ENCODE measurements around the gene UBL4B.

Gene UBL4B

GRCh38 chr1:110138956-110139355, 26.7 kb downstream of the UBL4B start (continued):
- TF ChIP-seq ELK4 (IDR thresholded peaks at IDR 0.05; ENCODE audit: borderline replicate concordance, low read depth, low read length) (no peak), ZBTB21 (tag by site-specific recombination; IDR thresholded peaks at IDR 0.05) (peak; percentile 64; the same call in 1 of the 2 replicates), PRDM1 (tag by site-specific recombination; IDR thresholded peaks at IDR 0.05) (peak; percentile 85), ZBTB17 (tag by site-specific recombination; IDR thresholded peaks at IDR 0.05) (peak; percentile 11; the same call in 1 of the 2 replicates), PATZ1 (tag by site-specific recombination; IDR thresholded peaks at IDR 0.05) (no peak), ZNF157 (tag by site-specific recombination; IDR thresholded peaks at IDR 0.05) (no peak), ZNF133 (tag by site-specific recombination; IDR thresholded peaks at IDR 0.05) (no peak), GLI2 (tag by site-specific recombination; IDR thresholded peaks at IDR 0.05; ENCODE audit: borderline replicate concordance, low read depth) (no peak), GLI4 (tag by site-specific recombination; IDR thresholded peaks at IDR 0.05) (no peak), ZNF335 (tag by site-specific recombination; conservative IDR thresholded peaks at IDR 0.05) (0 out of 2 replicates have a peak, but pooled peaks have one; percentile 35), HOXA7 (CRISPR knock-in tag; IDR thresholded peaks at IDR 0.05; ENCODE audit: borderline replicate concordance) (no peak), ZNF518A (tag by site-specific recombination; conservative IDR thresholded peaks at IDR 0.05; ENCODE audit: low read depth) (no peak), BCL6B (tag by site-specific recombination; IDR thresholded peaks at IDR 0.05) (no peak)

GRCh38 chr1:110144366-110144765, 32.1 kb downstream of the UBL4B start:
- TF ChIP-seq ZNF148 (tag by site-specific recombination; IDR thresholded peaks at IDR 0.05; ENCODE audit: borderline replicate concordance), result no peak
- TF ChIP-seq ZNF394 (tag by site-specific recombination; IDR thresholded peaks at IDR 0.05; ENCODE audit: borderline replicate concordance), result no peak
- TF ChIP-seq SCRT1 (tag by site-specific recombination; IDR thresholded peaks at IDR 0.05; ENCODE audit: borderline replicate concordance), result no peak
- TF ChIP-seq ZBTB1 (tag by site-specific recombination; IDR thresholded peaks at IDR 0.05), result no peak
- no peak for TF ChIP-seq ZNF26 (tag by site-specific recombination; IDR thresholded peaks at IDR 0.05)
- no peak for TF ChIP-seq ZNF157 (tag by site-specific recombination; IDR thresholded peaks at IDR 0.05)
- TF ChIP-seq ZNF621 (tag by site-specific recombination; IDR thresholded peaks at IDR 0.05), result no peak
- no peaks in the 10 kb centered on the region for H3K4me1 ChIP-seq (ENCODE audit: control insufficient read depth, insufficient read depth, low read length)
- no peak overlapping the region for H3K4me3 ChIP-seq (ENCODE audit: low read depth, low read length)
- H3K36me3 ChIP-seq (ENCODE audit: control insufficient read depth in 2 of 2, insufficient read depth in 1 of 2, low read length in 2 of 2), result no peaks in the 10 kb centered on the region
- CTCF ChIA-PET, result interaction anchor here (0.8 to 1.4 kb wide), 4 partner anchors 27 to 352 kb away, joined by 3 to 4 read pairs (median 4); no protein-coding TSS in a partner anchor
- H3K27ac ChIP-seq (ENCODE audit: extremely low read depth, low read depth, low read length), result no peak overlapping the region
- POLR2A ChIA-PET, result no interaction called here
- H3K9me3 ChIP-seq (ENCODE audit: control insufficient read depth, insufficient read depth, low read depth, low read length), result no peaks in the 10 kb centered on the region

Measured in HEK293 (cell line).